CD14-positive monocyte (primary cell): ENCODE results near the gene TOM1. TPM values are rescaled to one million over a fixed set of nuclear protein-coding genes. Genes with fewer than 3 reads are reported as not detected.

Experiments used
- DNase-seq, 3 donors: peaks; one replicate each; pipeline ENCODE4 v3.0.0-alpha.2; 2011 to 2022
- H2AFZ ChIP-seq: 2 replicates; pipeline ENCODE4 v1.6.0; 2012; ENCODE audit warnings: mild to moderate bottlenecking, low read depth, low read length, inconsistent platforms; ENCODE audit not compliant: insufficient read depth, poor library complexity, severe bottlenecking
- H3K27ac ChIP-seq, 2 donors: 1 replicate in 1 of 2; 2 replicates in 1 of 2; pipeline ENCODE4 v1.5.1; 2012 to 2013; ENCODE audit warnings: low read length in 2 of 2, control low read depth in 1 of 2, inconsistent platforms in 1 of 2, low read depth in 1 of 2, mild to moderate bottlenecking in 1 of 2
- H3K27me3 ChIP-seq, 2 donors: one replicate each; pipeline versions ENCODE4 v1.6.0 to v1.6.1; 2011 to 2013; ENCODE audit warnings: low read length in 2 of 2; ENCODE audit not compliant: control insufficient read depth in 2 of 2, insufficient read depth in 2 of 2
- H3K36me3 ChIP-seq, 2 donors: replicated peaks in 1 of 2; 1 replicate in 1 of 2; 2 replicates in 1 of 2; pipeline versions ENCODE4 v1.5.1 to v1.6.1; 2012 to 2013; ENCODE audit warnings: low read length in 2 of 2, control low read depth in 1 of 2, inconsistent platforms in 1 of 2, mild to moderate bottlenecking in 1 of 2; ENCODE audit not compliant: insufficient read depth in 2 of 2, control insufficient read depth in 1 of 2
- H3K4me1 ChIP-seq, 2 donors: 1 replicate in 1 of 2; 2 replicates in 1 of 2; pipeline versions ENCODE4 v1.5.1 to v1.6.1; 2012 to 2013; ENCODE audit warnings: low read length in 2 of 2, control low read depth in 1 of 2, inconsistent platforms in 1 of 2, mild to moderate bottlenecking in 1 of 2, moderate library complexity in 1 of 2; ENCODE audit not compliant: insufficient read depth in 2 of 2, control insufficient read depth in 1 of 2
- H3K4me2 ChIP-seq: replicated peaks from 2 replicates; pipeline ENCODE3; 2012; ENCODE audit warnings: low read length, moderate library complexity, mild to moderate bottlenecking; ENCODE audit not compliant: poor library complexity, severe bottlenecking; ENCODE audit errors: extremely low read depth
- H3K4me3 ChIP-seq, 3 experiments: fragments of 200-600 bp in 1 of 3; sonication (generic) in 1 of 3; replicated peaks in 1 of 3; 1 replicate in 2 of 3; 2 replicates in 1 of 3; pipeline ENCODE4 v1.5.1; 2011 to 2013; ENCODE audit warnings: low read length in 3 of 3, mild to moderate bottlenecking in 3 of 3, control low read depth in 2 of 3, low read depth in 2 of 3, inconsistent platforms in 1 of 3, moderate library complexity in 1 of 3
- H3K79me2 ChIP-seq: 2 replicates; pipeline ENCODE4 v1.6.0; 2012; ENCODE audit warnings: mild to moderate bottlenecking, control low read depth, inconsistent platforms, low read length, moderate library complexity; ENCODE audit not compliant: insufficient read depth
- H3K9ac ChIP-seq: 2 replicates; pipeline ENCODE4 v1.6.0; 2017; ENCODE audit warnings: low read length, mild to moderate bottlenecking; ENCODE audit not compliant: insufficient read depth, poor library complexity, severe bottlenecking
- H3K9me3 ChIP-seq, 2 donors: replicated peaks in 1 of 2; 1 replicate in 1 of 2; 2 replicates in 1 of 2; pipeline versions ENCODE4 v1.5.1 to v1.6.1; 2012 to 2013; ENCODE audit warnings: low read length in 2 of 2, control low read depth in 1 of 2; ENCODE audit not compliant: control insufficient read depth in 1 of 2, insufficient read depth in 1 of 2
- H4K20me1 ChIP-seq: 2 replicates; pipeline ENCODE4 v1.6.0; 2012; ENCODE audit warnings: mild to moderate bottlenecking, low read length, control low read depth, moderate library complexity; ENCODE audit not compliant: insufficient read depth
- H3K27ac Mint-ChIP-seq, 7 donors: one replicate each; pipeline ENCODE4 v1.8.0; 2020; ENCODE audit warnings: mild to moderate bottlenecking in 7 of 7, mixed read lengths in 7 of 7, moderate library complexity in 6 of 7, inconsistent platforms in 2 of 7
- H3K27me3 Mint-ChIP-seq, 3 donors: one replicate each; pipeline ENCODE4 v1.8.0; 2021 to 2022; ENCODE audit warnings: low read depth in 3 of 3, mild to moderate bottlenecking in 3 of 3, mixed read lengths in 3 of 3, moderate library complexity in 3 of 3, inconsistent platforms in 1 of 3
- H3K36me3 Mint-ChIP-seq, 2 donors: one replicate each; pipeline ENCODE4 v1.8.0; 2020; ENCODE audit warnings: mixed read lengths in 2 of 2, inconsistent platforms in 1 of 2, mild to moderate bottlenecking in 1 of 2
- H3K4me1 Mint-ChIP-seq: one replicate; pipeline ENCODE4 v1.8.0; 2020; ENCODE audit warnings: mild to moderate bottlenecking, mixed read lengths
- H3K4me3 Mint-ChIP-seq, 2 donors: one replicate each; pipeline ENCODE4 v1.8.0; 2020; ENCODE audit warnings: mild to moderate bottlenecking in 2 of 2, mixed read lengths in 2 of 2, moderate library complexity in 1 of 2
- H3K9me3 Mint-ChIP-seq, 7 donors: one replicate each; pipeline ENCODE4 v1.8.0; 2020 to 2022; ENCODE audit warnings: mixed read lengths in 7 of 7, mild to moderate bottlenecking in 6 of 7, moderate library complexity in 6 of 7, inconsistent platforms in 2 of 7
- WGBS: methylation state at CpG from one replicate; pipeline ENCODE4 v1.1.5; 2013; ENCODE audit warnings: missing lambda C conversion rate; ENCODE audit not compliant: insufficient coverage; 5-methylcytosine and 5-hydroxymethylcytosine counted together
- intact Hi-C, 2 donors: fragments of 100-400 bp; cut with micrococcal nuclease; formaldehyde crosslinking; loops; one replicate each; pipeline versions ENCODE4 v1.15.0 to v1.15.1; 2023
- polyA plus RNA-seq, 3 donors: library from polyadenylated mRNA; depleted of rRNA in 1 of 3; unstranded in 2 of 3; stranded (reverse) in 1 of 3; fragments of 300-500 nt in 2 of 3; fragments of >200 nt in 1 of 3; fragmentation: Illumina TruSeq in 2 of 3; gene quantifications; 1 replicate in 2 of 3; 2 replicates in 1 of 3; pipeline ENCODE4 v1.2.3, GENCODE V29; 2012 to 2021
- TF ChIP-seq, protein P1 (sequence below): fragments of 200-600 bp; IDR thresholded peaks from one replicate; pipeline ENCODE4 v1.8.0; 2022; ENCODE audit warnings: antibody characterized with exemption, mild to moderate bottlenecking

Gene TOM1
- polyA plus RNA-seq, 3 donors, result 80.5 to 167 (median 120) TPM

- peaks cover 23% of the 10 kb centered on the region for H3K4me1 Mint-ChIP-seq
- H3K9ac ChIP-seq, result no peak overlapping the region
- DNase-seq, result no peak
- H3K27me3 ChIP-seq, result no peaks in the 10 kb centered on the region
- intact Hi-C loops, result no loop called here
- H3K36me3 ChIP-seq, result peaks cover 56 to 73% of the 10 kb centered on the region in 2 donors
- TF ChIP-seq, protein P1, sequence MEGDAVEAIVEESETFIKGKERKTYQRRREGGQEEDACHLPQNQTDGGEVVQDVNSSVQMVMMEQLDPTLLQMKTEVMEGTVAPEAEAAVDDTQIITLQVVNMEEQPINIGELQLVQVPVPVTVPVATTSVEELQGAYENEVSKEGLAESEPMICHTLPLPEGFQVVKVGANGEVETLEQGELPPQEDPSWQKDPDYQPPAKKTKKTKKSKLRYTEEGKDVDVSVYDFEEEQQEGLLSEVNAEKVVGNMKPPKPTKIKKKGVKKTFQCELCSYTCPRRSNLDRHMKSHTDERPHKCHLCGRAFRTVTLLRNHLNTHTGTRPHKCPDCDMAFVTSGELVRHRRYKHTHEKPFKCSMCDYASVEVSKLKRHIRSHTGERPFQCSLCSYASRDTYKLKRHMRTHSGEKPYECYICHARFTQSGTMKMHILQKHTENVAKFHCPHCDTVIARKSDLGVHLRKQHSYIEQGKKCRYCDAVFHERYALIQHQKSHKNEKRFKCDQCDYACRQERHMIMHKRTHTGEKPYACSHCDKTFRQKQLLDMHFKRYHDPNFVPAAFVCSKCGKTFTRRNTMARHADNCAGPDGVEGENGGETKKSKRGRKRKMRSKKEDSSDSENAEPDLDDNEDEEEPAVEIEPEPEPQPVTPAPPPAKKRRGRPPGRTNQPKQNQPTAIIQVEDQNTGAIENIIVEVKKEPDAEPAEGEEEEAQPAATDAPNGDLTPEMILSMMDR, result no peak
- no peaks in the 10 kb centered on the region for H3K79me2 ChIP-seq
- peaks cover 13 to 17% of the 10 kb centered on the region in 2 donors for H3K4me1 ChIP-seq
- no peak overlapping the region for H2AFZ ChIP-seq
- H3K4me3 ChIP-seq, result no peak overlapping the region
- 78% methylated on average over 2 of the region's 2 CpGs for WGBS
- no peaks in the 10 kb centered on the region for H3K9me3 ChIP-seq
- peaks cover 37% of the 10 kb centered on the region for H4K20me1 ChIP-seq
- no peak overlapping the region for H3K27ac ChIP-seq
- H3K27me3 Mint-ChIP-seq, result peaks cover 0 to 5% (median 1%) of the 10 kb centered on the region in 3 donors
- H3K27ac Mint-ChIP-seq, result peak overlapping the region in 1 of 7 donors; percentile 6
- H3K4me2 ChIP-seq, result no peak overlapping the region
- no peak overlapping the region for H3K4me3 Mint-ChIP-seq
- peaks cover 65 to 78% of the 10 kb centered on the region in 2 donors for H3K36me3 Mint-ChIP-seq
- H3K9me3 Mint-ChIP-seq, result peaks cover 0 to 3% (median 0%) of the 10 kb centered on the region in 7 donors
Measured at GRCh38 chr22:35392357-35392756, 92.7 kb downstream of the TOM1 start.

DNA sequence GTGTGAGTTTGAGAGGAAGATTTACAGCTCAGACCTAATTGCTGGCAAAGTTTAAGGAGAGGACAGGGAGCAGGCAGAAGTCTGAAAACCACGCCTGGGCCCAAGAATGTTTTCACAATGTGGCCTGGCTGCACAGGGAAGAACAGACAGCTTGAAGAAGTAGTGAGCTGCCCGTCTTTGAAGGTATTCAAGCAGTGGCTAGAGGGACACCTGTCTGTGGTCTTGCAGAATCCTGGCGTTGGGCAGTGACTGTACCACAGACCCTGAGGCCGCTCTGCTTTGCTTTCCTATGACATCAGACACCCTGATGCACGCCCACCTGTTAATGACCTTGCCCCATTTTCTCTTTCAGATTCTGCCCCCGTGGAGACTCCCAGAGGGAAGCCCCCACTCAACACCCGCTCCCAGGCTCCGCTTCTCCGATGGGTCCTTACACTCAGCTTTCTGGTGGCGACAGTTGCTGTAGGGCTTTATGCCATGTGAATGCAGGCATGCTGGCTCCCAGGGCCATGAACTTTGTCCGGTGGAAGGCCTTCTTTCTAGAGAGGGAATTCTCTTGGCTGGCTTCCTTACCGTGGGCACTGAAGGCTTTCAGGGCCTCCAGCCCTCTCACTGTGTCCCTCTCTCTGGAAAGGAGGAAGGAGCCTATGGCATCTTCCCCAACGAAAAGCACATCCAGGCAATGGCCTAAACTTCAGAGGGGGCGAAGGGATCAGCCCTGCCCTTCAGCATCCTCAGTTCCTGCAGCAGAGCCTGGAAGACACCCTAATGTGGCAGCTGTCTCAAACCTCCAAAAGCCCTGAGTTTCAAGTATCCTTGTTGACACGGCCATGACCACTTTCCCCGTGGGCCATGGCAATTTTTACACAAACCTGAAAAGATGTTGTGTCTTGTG is 93.7 kb downstream of the TOM1 start:
- peak overlapping the region in 2 of 7 donors; percentile 51 to 69 for H3K27ac Mint-ChIP-seq
- H3K27me3 Mint-ChIP-seq, result peaks cover 0 to 5% (median 1%) of the 10 kb centered on the region in 3 donors
- intact Hi-C loops, result no loop called here
- Histone ChIP-seq H3K79me2 (no peaks in the 10 kb centered on the region), H3K9ac (no peak overlapping the region), H3K4me3 (no peak overlapping the region), H3K36me3 (peaks cover 46 to 63% of the 10 kb centered on the region in 2 donors), H4K20me1 (peaks cover 27% of the 10 kb centered on the region), H3K27me3 (no peaks in the 10 kb centered on the region), H2AFZ (no peak overlapping the region), H3K4me2 (no peak overlapping the region), H3K4me1 (peaks cover 20 to 27% of the 10 kb centered on the region in 2 donors), H3K9me3 (no peaks in the 10 kb centered on the region), H3K27ac (peak overlapping the region; percentile 1 to 11)
- no peak overlapping the region for H3K4me3 Mint-ChIP-seq
- no peak for DNase-seq
- peaks cover 25% of the 10 kb centered on the region for H3K4me1 Mint-ChIP-seq
- H3K36me3 Mint-ChIP-seq, result peaks cover 56 to 69% of the 10 kb centered on the region in 2 donors
- TF ChIP-seq, protein P1, result no peak
- peaks cover 0 to 3% (median 0%) of the 10 kb centered on the region in 7 donors for H3K9me3 Mint-ChIP-seq
- WGBS, result 96% methylated on average over 14 of the region's 16 CpGs
